Measurements from ENCODE around the gene PCGF1. TPM values are rescaled to one million over a fixed set of nuclear protein-coding genes. Genes with fewer than 3 reads are reported as not detected.

PCGF1 gene
- total and polyA plus RNA-seq, 2 of the 13 experiments (the other 11 are each of a cell fraction or from before 2014, with no cell fraction given): 20.4 to 22.6 TPM

DNA sequence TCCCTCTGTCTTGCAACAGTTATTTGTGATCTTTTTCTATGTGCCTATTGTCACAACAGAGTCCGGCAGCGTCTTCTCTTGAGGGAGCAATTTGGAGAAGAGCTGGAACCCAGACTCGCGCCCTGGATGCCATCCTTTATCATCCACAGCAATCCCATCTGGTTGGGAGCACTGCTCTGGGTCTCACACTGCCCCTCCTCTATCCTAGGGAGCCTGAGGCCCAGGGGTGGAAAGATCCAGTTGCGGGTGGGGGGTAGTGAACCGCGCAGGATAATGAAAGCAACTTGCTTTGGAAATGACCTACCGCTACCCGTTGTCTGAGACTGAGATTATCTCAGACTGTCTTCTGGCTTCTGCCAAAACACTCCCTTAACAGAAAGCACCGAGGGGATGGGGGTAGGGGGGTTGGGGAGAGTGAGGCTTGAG, 48.5 kb downstream of the PCGF1 start:
- 11% methylated on average over 10 of the region's 10 CpGs for whole genome bisulfite sequencing (ENCODE audit: low lambda C conversion rate)
- peak overlapping the region; percentile 87 for H3K9ac ChIP-seq (ENCODE audit: insufficient read depth, low read depth, low read length)
- H3K79me2 ChIP-seq (ENCODE audit: insufficient read depth, low read length): peaks cover 31% of the 10 kb centered on the region
- no peak overlapping the region for H2AFZ ChIP-seq (ENCODE audit: low read length)
- FAIRE-seq (no peak), DNase-seq (ENCODE audit: low spot score) (no peak), ATAC-seq (no peak)
- POLR2A ChIA-PET: interaction anchor here (0.7 to 12.4 kb wide), 21 partner anchors 9 to 280 kb away, joined by 3 to 342 read pairs (median 11); partner anchors contain the start of genes AUP1, C2orf81, CCDC142 and DQX1
- in situ Hi-C loops (cut with HindIII; ENCODE audit: extremely low pct_ligation_motif_present, low pct_unique_long_range_greater_than_20kb): no loop called here
- CTCF ChIA-PET (ENCODE audit: low intra/inter-chr PET ratio, low total read pairs): no interaction called here
- H3K36me3 ChIP-seq (replicated peaks in 1 of 2; ENCODE audit: control insufficient read depth in 1 of 2, insufficient read depth in 2 of 2, low read length in 2 of 2): peaks cover 1 to 24% of the 10 kb centered on the region in 2 experiments
- H3K4me3 ChIP-seq (replicated peaks in 1 of 3; ENCODE audit: insufficient read depth in 1 of 3, low read depth in 2 of 3, low read length in 3 of 3): peak overlapping the region; percentile 65 to 88 (median 86)
- peak overlapping the region; percentile 66 for H3K27ac ChIP-seq (ENCODE audit: extremely low read length, insufficient read depth, low read length)
- H3K27me3 ChIP-seq (ENCODE audit: control insufficient read depth in 1 of 2, insufficient read depth in 2 of 2, low read length in 2 of 2): no peaks in the 10 kb centered on the region; a peak in 1 of 5 replicates
- no peaks in the 10 kb centered on the region for H3K9me3 ChIP-seq (ENCODE audit: low read length)
- intact Hi-C loops (cut with micrococcal nuclease; ENCODE audit: unreplicated experiment): loop anchor here (1.0 to 2.0 kb wide), 3 partner anchors 14 to 70 kb away; partner anchors contain the start of genes AUP1, HTRA2 and MRPL53
- peaks cover 4% of the 10 kb centered on the region; the same call in 1 of the 2 replicates for H4K20me1 ChIP-seq (ENCODE audit: insufficient read depth, low read length)
- TF ChIP-seq SIN3A (IDR thresholded peaks at IDR 0.05; ENCODE audit: borderline replicate concordance, low read depth, low read length) (0 out of 2 replicates have a peak, but pooled peaks have one; percentile 27), TP53 (CRISPR knock-in tag; conservative IDR thresholded peaks at IDR 0.05) (no peak), MYPOP (CRISPR knock-in tag; IDR thresholded peaks at IDR 0.05) (0 out of 2 replicates have a peak, but pooled peaks have one; percentile 5), MAFF (IDR thresholded peaks at IDR 0.05; ENCODE audit: low read depth, low read length) (no peak), ZNF263 (CRISPR knock-in tag; IDR thresholded peaks at IDR 0.05) (peak; percentile 53; the same call in 1 of the 2 replicates)
- TF ChIP-seq, protein P1, sequence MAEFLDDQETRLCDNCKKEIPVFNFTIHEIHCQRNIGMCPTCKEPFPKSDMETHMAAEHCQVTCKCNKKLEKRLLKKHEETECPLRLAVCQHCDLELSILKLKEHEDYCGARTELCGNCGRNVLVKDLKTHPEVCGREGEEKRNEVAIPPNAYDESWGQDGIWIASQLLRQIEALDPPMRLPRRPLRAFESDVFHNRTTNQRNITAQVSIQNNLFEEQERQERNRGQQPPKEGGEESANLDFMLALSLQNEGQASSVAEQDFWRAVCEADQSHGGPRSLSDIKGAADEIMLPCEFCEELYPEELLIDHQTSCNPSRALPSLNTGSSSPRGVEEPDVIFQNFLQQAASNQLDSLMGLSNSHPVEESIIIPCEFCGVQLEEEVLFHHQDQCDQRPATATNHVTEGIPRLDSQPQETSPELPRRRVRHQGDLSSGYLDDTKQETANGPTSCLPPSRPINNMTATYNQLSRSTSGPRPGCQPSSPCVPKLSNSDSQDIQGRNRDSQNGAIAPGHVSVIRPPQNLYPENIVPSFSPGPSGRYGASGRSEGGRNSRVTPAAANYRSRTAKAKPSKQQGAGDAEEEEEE (CRISPR knock-in tag; IDR thresholded peaks at IDR 0.05; ENCODE audit: borderline replicate concordance): 0 out of 2 replicates have a peak, but pooled peaks have one; percentile 28
- TF ChIP-seq, protein P2, sequence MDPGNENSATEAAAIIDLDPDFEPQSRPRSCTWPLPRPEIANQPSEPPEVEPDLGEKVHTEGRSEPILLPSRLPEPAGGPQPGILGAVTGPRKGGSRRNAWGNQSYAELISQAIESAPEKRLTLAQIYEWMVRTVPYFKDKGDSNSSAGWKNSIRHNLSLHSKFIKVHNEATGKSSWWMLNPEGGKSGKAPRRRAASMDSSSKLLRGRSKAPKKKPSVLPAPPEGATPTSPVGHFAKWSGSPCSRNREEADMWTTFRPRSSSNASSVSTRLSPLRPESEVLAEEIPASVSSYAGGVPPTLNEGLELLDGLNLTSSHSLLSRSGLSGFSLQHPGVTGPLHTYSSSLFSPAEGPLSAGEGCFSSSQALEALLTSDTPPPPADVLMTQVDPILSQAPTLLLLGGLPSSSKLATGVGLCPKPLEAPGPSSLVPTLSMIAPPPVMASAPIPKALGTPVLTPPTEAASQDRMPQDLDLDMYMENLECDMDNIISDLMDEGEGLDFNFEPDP (CRISPR knock-in tag; conservative IDR thresholded peaks at IDR 0.05): 0 out of 2 replicates have a peak, but pooled peaks have one; percentile 30
- TF ChIP-seq, protein P3, sequence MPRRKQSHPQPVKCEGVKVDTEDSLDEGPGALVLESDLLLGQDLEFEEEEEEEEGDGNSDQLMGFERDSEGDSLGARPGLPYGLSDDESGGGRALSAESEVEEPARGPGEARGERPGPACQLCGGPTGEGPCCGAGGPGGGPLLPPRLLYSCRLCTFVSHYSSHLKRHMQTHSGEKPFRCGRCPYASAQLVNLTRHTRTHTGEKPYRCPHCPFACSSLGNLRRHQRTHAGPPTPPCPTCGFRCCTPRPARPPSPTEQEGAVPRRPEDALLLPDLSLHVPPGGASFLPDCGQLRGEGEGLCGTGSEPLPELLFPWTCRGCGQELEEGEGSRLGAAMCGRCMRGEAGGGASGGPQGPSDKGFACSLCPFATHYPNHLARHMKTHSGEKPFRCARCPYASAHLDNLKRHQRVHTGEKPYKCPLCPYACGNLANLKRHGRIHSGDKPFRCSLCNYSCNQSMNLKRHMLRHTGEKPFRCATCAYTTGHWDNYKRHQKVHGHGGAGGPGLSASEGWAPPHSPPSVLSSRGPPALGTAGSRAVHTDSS (CRISPR knock-in tag; conservative IDR thresholded peaks at IDR 0.05): no peak
- H3K4me2 ChIP-seq (ENCODE audit: low read depth, low read length): peak overlapping the region; percentile 98
- no TSS peak for BruUV-seq (replicated peaks)
- H3K4me1 ChIP-seq (ENCODE audit: insufficient read depth, low read length): peaks cover 43% of the 10 kb centered on the region
